Ovary (tissue), 9 donors: Measurements from ENCODE around the gene PARD3. TPM values are rescaled to one million over a fixed set of nuclear protein-coding genes. Genes with fewer than 3 reads are reported as not detected.

Experiments
- DNase-seq, 5 donors: peaks; one replicate each; pipeline ENCODE4 v3.0.0-alpha.2; 2019 to 2020
- H3K27ac ChIP-seq, 2 donors: fragments of 200-600 bp; one replicate each; pipeline versions ENCODE4 v1.5.1 to v1.8.0; 2019 to 2022
- H3K27me3 ChIP-seq: fragments of 200-600 bp; one replicate; pipeline ENCODE4 v1.8.0; 2022
- H3K36me3 ChIP-seq: fragments of 200-600 bp; sonication (generic); one replicate; pipeline ENCODE4 v1.5.1; 2019
- H3K4me1 ChIP-seq: one replicate; pipeline ENCODE4 v1.8.1; 2013; ENCODE audit warnings: mild to moderate bottlenecking, moderate library complexity; ENCODE audit not compliant: insufficient read depth
- H3K4me3 ChIP-seq: fragments of 200-600 bp; sonication (generic); one replicate; pipeline ENCODE4 v1.5.1; 2017
- H3K9me3 ChIP-seq, 2 donors: fragments of 200-600 bp in 1 of 2; sonication (generic) in 1 of 2; one replicate each; pipeline versions ENCODE4 v1.5.1 to v1.8.1; 2013 to 2019; ENCODE audit warnings: mild to moderate bottlenecking in 1 of 2, moderate library complexity in 1 of 2
- CTCF ChIP-seq, 3 donors: fragments of 450-650 bp in 2 of 3; fragments of 200-600 bp in 1 of 3; IDR thresholded peaks; one replicate each; pipeline versions ENCODE4 v1.5.1 to v1.8.0; 2016 to 2022; ENCODE audit warnings: antibody characterized with exemption in 3 of 3, mild to moderate bottlenecking in 1 of 3
- EP300 ChIP-seq: sonication (generic); formaldehyde crosslinking; IDR thresholded peaks from one replicate; pipeline ENCODE4 v1.6.1; 2017; ENCODE audit warnings: antibody characterized with exemption
- POLR2A ChIP-seq: fragments of 450-650 bp; IDR thresholded peaks from one replicate; pipeline ENCODE4 v1.6.1; 2017; ENCODE audit warnings: antibody characterized with exemption, mild to moderate bottlenecking, moderate library complexity
- WGBS, 3 donors: extraction: QIAGEN DNeasy Blood & Tissue Kit in 1 of 3; methylation state at CpG; one replicate each; pipeline versions ENCODE4 v1.1.5 to v1.1.7; 2013 to 2017; 5-methylcytosine and 5-hydroxymethylcytosine counted together
- intact Hi-C, 4 donors: fragments of 100-400 bp; cut with DNase I; formaldehyde crosslinking; loops; one replicate each; pipeline versions ENCODE4 v1.11.0 to v1.15.1; 2022 to 2023
- polyA plus RNA-seq, 2 donors: library from polyadenylated mRNA; stranded (reverse); fragments of 200-250 nt in 1 of 2; fragments of 350-450 nt in 1 of 2; fragmentation: Illumina TruSeq in 1 of 2; extraction: RNeasy Lipid Tissue Mini Kit (QIAGEN cat#74804) in 1 of 2; gene quantifications; one replicate each; pipeline ENCODE4 v1.2.3, GENCODE V29; 2013 to 2014
- total RNA-seq, 7 donors: library from RNA; depleted of rRNA in 2 of 7; stranded (reverse); fragments of >200 nt in 2 of 7; fragmentation: NEBNext Ultra II Directional in 3 of 7; extraction: Animal tissue kit (Norgen Biotek cat#: 25700) in 3 of 7; gene quantifications; one replicate each; pipeline versions ENCODE4 v1.1.0 to v1.2.4, GENCODE V29; 2016 to 2023
- donor health status: DM: no; HTN: no; CAD: no; lungs with moderate emphysema.
- donor health status: DM: no; HTN: no; CAD: no.
- donor health status: Bipolar disorder and iron deficiency.
- donor health status: DM: yes; HTN: yes; CAD: no.
- donor health status: DM: no; HTN: no; CAD: no.
- donor health status: DM: yes; HTN: yes; CAD: no.

The PARD3 gene
- total and polyA plus RNA-seq, 9 donors: 31.8 to 92.3 (median 67.1) TPM

- no peak overlapping the region for H3K4me3 ChIP-seq
- no peaks in the 10 kb centered on the region for H3K9me3 ChIP-seq
- 88 to 89% (median 89%) methylated on average over 5 of the region's 5 CpGs for WGBS, 3 donors
- no peaks in the 10 kb centered on the region for H3K36me3 ChIP-seq
- DNase-seq: no peak
- no peak for TF ChIP-seq POLR2A
- no peak for TF ChIP-seq CTCF (IDR thresholded peaks at IDR 0.05)
- TF ChIP-seq EP300: no peak
- H3K4me1 ChIP-seq: peaks cover 4% of the 10 kb centered on the region
- no peaks in the 10 kb centered on the region for H3K27me3 ChIP-seq
- intact Hi-C loops: no loop called here
- no peak overlapping the region for H3K27ac ChIP-seq
Observed at GRCh38 chr10:34475786-34476185, 339.3 kb downstream of the PARD3 start.

GRCh38 chr10:34475274-34475646, 339.8 kb downstream of the PARD3 start:
- TF ChIP-seq EP300 (no peak), POLR2A (no peak), CTCF (IDR thresholded peaks at IDR 0.05) (no peak)
- 11 to 23% (median 23%) methylated on average over 2 of the region's 2 CpGs for WGBS, 3 donors
- Histone ChIP-seq H3K27ac (no peak overlapping the region), H3K4me1 (peaks cover 4% of the 10 kb centered on the region), H3K4me3 (no peak overlapping the region), H3K27me3 (no peaks in the 10 kb centered on the region), H3K36me3 (no peaks in the 10 kb centered on the region), H3K9me3 (no peaks in the 10 kb centered on the region)
- no peak for DNase-seq
- intact Hi-C loops: no loop called here

GRCh38 chr10:34474555-34475273, 340.4 kb downstream of the PARD3 start:
- H3K4me3 ChIP-seq: no peak overlapping the region
- no peak for DNase-seq
- H3K9me3 ChIP-seq: no peaks in the 10 kb centered on the region
- intact Hi-C loops: no loop called here
- H3K4me1 ChIP-seq: peaks cover 4% of the 10 kb centered on the region
- H3K27ac ChIP-seq: no peak overlapping the region
- no peaks in the 10 kb centered on the region for H3K27me3 ChIP-seq
- TF ChIP-seq CTCF (IDR thresholded peaks at IDR 0.05) (no peak), POLR2A (no peak), EP300 (no peak)
- no peaks in the 10 kb centered on the region for H3K36me3 ChIP-seq
- 89 to 93% (median 90%) methylated on average over 5 of the region's 5 CpGs for WGBS, 3 donors

- TF ChIP-seq EP300 (no peak), CTCF (IDR thresholded peaks at IDR 0.05) (no peak), POLR2A (no peak)
- Histone ChIP-seq H3K27me3 (no peaks in the 10 kb centered on the region), H3K9me3 (no peaks in the 10 kb centered on the region), H3K27ac (no peak overlapping the region), H3K4me1 (peaks cover 4% of the 10 kb centered on the region), H3K4me3 (no peak overlapping the region), H3K36me3 (no peaks in the 10 kb centered on the region)
- DNase-seq: no peak
- 67 to 81% (median 80%) methylated on average over 2 of the region's 2 CpGs for WGBS, 3 donors
- intact Hi-C loops: no loop called here
Observed at GRCh38 chr10:34474009-34474376, 341.1 kb downstream of the PARD3 start.
